SK-N-SH treated with all-trans-retinoic acid at 6 μM for 48 hours (cell line): Measurements from ENCODE around the gene ADARB2.

ENCODE experiments used
- ATAC-seq: fragments of 200-7000 bp; cut with Tn5 transposase; 3 replicates; pipeline ENCODE4 v1.9.1; 2020; ENCODE audit warnings: mild to moderate bottlenecking, moderate library complexity
- ARNTL ChIP-seq: fragments of 450-650 bp; formaldehyde crosslinking; IDR thresholded peaks from 2 replicates; pipeline ENCODE4 v1.5.0; 2020; ENCODE audit warnings: low read depth, mild to moderate bottlenecking, moderate library complexity, borderline replicate concordance
- BACH2 ChIP-seq: fragments of 250-450 bp; sonication (Bioruptor Pico); IDR thresholded peaks from 2 replicates; pipeline ENCODE4 v1.9.0; 2021; ENCODE audit warnings: mild to moderate bottlenecking, borderline replicate concordance
- CSDC2 ChIP-seq: fragments of 250-450 bp; sonication (Bioruptor Pico); IDR thresholded peaks from 2 replicates; pipeline ENCODE4 v1.5.0; 2020; ENCODE audit warnings: mild to moderate bottlenecking, moderate library complexity
- CSRNP3 ChIP-seq: fragments of 250-450 bp; sonication (Bioruptor Pico); IDR thresholded peaks from 2 replicates; pipeline ENCODE4 v1.5.1; 2021; ENCODE audit warnings: mild to moderate bottlenecking, moderate library complexity
- ESRRG ChIP-seq: fragments of 250-450 bp; sonication (Bioruptor Pico); IDR thresholded peaks from 2 replicates; pipeline ENCODE4 v1.6.1; 2021; ENCODE audit warnings: mild to moderate bottlenecking
- GLIS3 ChIP-seq: fragments of 250-450 bp; sonication (Bioruptor Pico); IDR thresholded peaks from 2 replicates; pipeline ENCODE4 v1.5.0; 2020; ENCODE audit warnings: mild to moderate bottlenecking, moderate library complexity
- OSR1 ChIP-seq: fragments of 250-450 bp; sonication (Bioruptor Pico); IDR thresholded peaks from 2 replicates; pipeline ENCODE4 v1.8.0; 2022; ENCODE audit warnings: moderate library complexity, mild to moderate bottlenecking, inconsistent platforms
- PPARA ChIP-seq: fragments of 250-450 bp; sonication (Bioruptor Pico); IDR thresholded peaks from 2 replicates; pipeline ENCODE4 v1.5.0; 2020; ENCODE audit warnings: mild to moderate bottlenecking, borderline replicate concordance
- RARB ChIP-seq: fragments of 250-450 bp; sonication (Bioruptor Pico); IDR thresholded peaks from 2 replicates; pipeline ENCODE4 v1.8.0; 2021; ENCODE audit warnings: mild to moderate bottlenecking, moderate library complexity
- SNAI2 ChIP-seq: fragments of 250-450 bp; sonication (Bioruptor Pico); IDR thresholded peaks from 2 replicates; pipeline ENCODE4 v1.5.0; 2020; ENCODE audit warnings: mild to moderate bottlenecking, moderate library complexity
- TCF4 ChIP-seq: fragments of 250-450 bp; sonication (Bioruptor Pico); IDR thresholded peaks from 2 replicates; pipeline ENCODE4 v1.8.0; 2021; ENCODE audit warnings: mild to moderate bottlenecking, moderate library complexity, borderline replicate concordance
- TSHZ2 ChIP-seq: fragments of 250-450 bp; sonication (Bioruptor Pico); IDR thresholded peaks from 2 replicates; pipeline ENCODE4 v1.5.0; 2020; ENCODE audit warnings: mild to moderate bottlenecking, moderate library complexity
- ZC3H10 ChIP-seq: fragments of 250-450 bp; sonication (Bioruptor Pico); IDR thresholded peaks from 2 replicates; pipeline ENCODE4 v1.5.1; 2021; ENCODE audit warnings: mild to moderate bottlenecking, moderate library complexity
- ZFP3 ChIP-seq: fragments of 250-450 bp; sonication (Bioruptor Pico); IDR thresholded peaks from 2 replicates; pipeline ENCODE4 v1.5.0; 2020; ENCODE audit warnings: mild to moderate bottlenecking, moderate library complexity
- ZFP30 ChIP-seq: fragments of 450-650 bp; formaldehyde crosslinking; IDR thresholded peaks from 2 replicates; pipeline ENCODE4 v1.5.0; 2022; ENCODE audit warnings: mild to moderate bottlenecking, moderate library complexity
- ZNF565 ChIP-seq: fragments of 450-650 bp; formaldehyde crosslinking; conservative IDR thresholded peaks from 2 replicates; pipeline ENCODE4 v1.5.0; 2020; ENCODE audit warnings: low read depth, mild to moderate bottlenecking, moderate library complexity
- ZNF70 ChIP-seq: fragments of 450-650 bp; formaldehyde crosslinking; IDR thresholded peaks from 2 replicates; pipeline ENCODE4 v1.5.0; 2020; ENCODE audit warnings: mild to moderate bottlenecking, moderate library complexity
- TF ChIP-seq, protein P1 (sequence below): fragments of 250-450 bp; sonication (Bioruptor Pico); IDR thresholded peaks from 2 replicates; pipeline ENCODE4 v1.5.1; 2020; ENCODE audit warnings: low read depth, mild to moderate bottlenecking, moderate library complexity
- TF ChIP-seq, protein P2 (sequence below): fragments of 250-450 bp; sonication (Bioruptor Pico); IDR thresholded peaks from 2 replicates; pipeline ENCODE4 v1.8.0; 2020; ENCODE audit warnings: mild to moderate bottlenecking, moderate library complexity, borderline replicate concordance

Gene ADARB2

DNA sequence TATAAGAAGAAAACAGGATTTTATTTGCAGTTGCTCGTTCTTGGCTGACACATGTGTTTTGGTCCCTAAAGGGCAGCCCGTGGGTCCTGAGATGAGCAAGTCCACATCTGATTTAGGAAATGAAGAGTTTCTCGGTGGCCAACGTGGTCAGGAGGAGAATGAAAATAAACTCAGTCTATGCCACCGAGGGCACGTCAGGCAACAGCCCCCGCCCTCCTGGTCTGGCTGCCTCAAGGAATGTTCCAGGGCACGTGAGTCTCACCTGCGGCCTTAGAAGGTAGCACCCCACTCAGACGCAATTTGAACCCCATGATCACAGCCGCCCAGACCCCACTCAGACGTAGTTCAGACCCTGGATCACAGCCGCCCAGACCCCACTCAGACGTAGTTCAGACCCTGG is 197.2 kb downstream of the ADARB2 start:
- TF ChIP-seq, protein P1, sequence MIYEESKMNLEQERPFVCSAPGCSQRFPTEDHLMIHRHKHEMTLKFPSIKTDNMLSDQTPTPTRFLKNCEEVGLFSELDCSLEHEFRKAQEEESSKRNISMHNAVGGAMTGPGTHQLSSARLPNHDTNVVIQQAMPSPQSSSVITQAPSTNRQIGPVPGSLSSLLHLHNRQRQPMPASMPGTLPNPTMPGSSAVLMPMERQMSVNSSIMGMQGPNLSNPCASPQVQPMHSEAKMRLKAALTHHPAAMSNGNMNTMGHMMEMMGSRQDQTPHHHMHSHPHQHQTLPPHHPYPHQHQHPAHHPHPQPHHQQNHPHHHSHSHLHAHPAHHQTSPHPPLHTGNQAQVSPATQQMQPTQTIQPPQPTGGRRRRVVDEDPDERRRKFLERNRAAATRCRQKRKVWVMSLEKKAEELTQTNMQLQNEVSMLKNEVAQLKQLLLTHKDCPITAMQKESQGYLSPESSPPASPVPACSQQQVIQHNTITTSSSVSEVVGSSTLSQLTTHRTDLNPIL = no peak
- no peak for TF ChIP-seq OSR1 (CRISPR knock-in tag)
- no peak for TF ChIP-seq ARNTL (CRISPR knock-in tag)
- TF ChIP-seq ESRRG (CRISPR knock-in tag) = no peak
- TF ChIP-seq RARB (CRISPR knock-in tag) = no peak
- TF ChIP-seq ZNF70 = no peak
- no peak for TF ChIP-seq ZC3H10 (CRISPR knock-in tag)
- no peak for TF ChIP-seq ZNF565 (CRISPR knock-in tag)
- TF ChIP-seq CSDC2 (CRISPR knock-in tag) = no peak
- no peak for ATAC-seq

- TF ChIP-seq TSHZ2 (CRISPR knock-in tag) (no peak), ESRRG (CRISPR knock-in tag) (no peak), ZNF70 (no peak), ZC3H10 (CRISPR knock-in tag) (no peak), SNAI2 (CRISPR knock-in tag) (no peak), BACH2 (CRISPR knock-in tag) (no peak), OSR1 (CRISPR knock-in tag) (no peak), ZFP3 (CRISPR knock-in tag) (no peak), ZFP30 (CRISPR knock-in tag) (no peak), GLIS3 (CRISPR knock-in tag) (no peak)
- TF ChIP-seq, protein P1 = no peak
Observed at GRCh38 chr10:1539216-1539615, 198.1 kb downstream of the ADARB2 start.

DNA sequence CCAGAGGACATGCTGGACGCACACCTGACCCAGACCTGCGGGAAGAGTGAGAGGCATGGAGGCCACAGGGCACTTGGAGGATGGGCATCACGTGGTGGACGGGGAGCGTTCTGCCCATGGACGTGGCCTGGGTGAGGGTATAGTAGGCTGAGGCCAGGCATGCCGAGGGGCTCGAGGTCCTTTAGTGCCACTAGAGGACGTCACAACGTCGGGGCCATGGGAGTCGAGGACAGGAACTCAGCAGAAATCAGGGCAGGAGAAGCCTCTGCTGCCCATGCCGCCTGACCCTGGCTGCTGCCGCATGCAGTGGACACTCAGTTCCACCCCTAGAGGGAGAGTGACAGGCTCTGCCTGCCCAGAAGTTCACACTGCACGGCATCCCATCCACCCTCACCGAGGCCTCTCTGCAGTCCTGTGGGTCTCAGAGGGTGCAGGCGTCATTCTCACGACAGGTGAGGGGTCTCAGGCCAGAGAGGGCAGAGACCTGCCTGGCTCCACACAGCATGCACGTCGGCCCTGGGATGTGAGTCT is 198.7 kb downstream of the ADARB2 start:
- no peak for ATAC-seq
- TF ChIP-seq ZFP30 (CRISPR knock-in tag) (no peak), PPARA (no peak), ZNF565 (CRISPR knock-in tag) (no peak), ESRRG (CRISPR knock-in tag) (no peak), TSHZ2 (CRISPR knock-in tag) (no peak), GLIS3 (CRISPR knock-in tag) (no peak), OSR1 (CRISPR knock-in tag) (no peak), CSRNP3 (no peak), TCF4 (CRISPR knock-in tag) (no peak), ARNTL (CRISPR knock-in tag) (no peak), ZC3H10 (CRISPR knock-in tag) (no peak)
- TF ChIP-seq, protein P2, sequence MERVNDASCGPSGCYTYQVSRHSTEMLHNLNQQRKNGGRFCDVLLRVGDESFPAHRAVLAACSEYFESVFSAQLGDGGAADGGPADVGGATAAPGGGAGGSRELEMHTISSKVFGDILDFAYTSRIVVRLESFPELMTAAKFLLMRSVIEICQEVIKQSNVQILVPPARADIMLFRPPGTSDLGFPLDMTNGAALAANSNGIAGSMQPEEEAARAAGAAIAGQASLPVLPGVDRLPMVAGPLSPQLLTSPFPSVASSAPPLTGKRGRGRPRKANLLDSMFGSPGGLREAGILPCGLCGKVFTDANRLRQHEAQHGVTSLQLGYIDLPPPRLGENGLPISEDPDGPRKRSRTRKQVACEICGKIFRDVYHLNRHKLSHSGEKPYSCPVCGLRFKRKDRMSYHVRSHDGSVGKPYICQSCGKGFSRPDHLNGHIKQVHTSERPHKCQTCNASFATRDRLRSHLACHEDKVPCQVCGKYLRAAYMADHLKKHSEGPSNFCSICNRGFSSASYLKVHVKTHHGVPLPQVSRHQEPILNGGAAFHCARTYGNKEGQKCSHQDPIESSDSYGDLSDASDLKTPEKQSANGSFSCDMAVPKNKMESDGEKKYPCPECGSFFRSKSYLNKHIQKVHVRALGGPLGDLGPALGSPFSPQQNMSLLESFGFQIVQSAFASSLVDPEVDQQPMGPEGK (CRISPR knock-in tag) = no peak
- TF ChIP-seq, protein P1 = no peak
- TF ChIP-seq, all 23 proteins: peak for 0

More at GRCh38 chr10:1539216-1539615, 198.1 kb downstream of the ADARB2 start:
- ATAC-seq = no peak
